Tibial nerve (tissue), 4 donors: ENCODE data around the gene SULT1E1.

Source experiments
- CTCF ChIP-seq, 5 experiments: fragments of 200-600 bp in 3 of 5; fragments of 450-650 bp in 2 of 5; sonication (generic) in 3 of 5; IDR thresholded peaks; one replicate each; pipeline ENCODE4 v1.5.1; 2016 to 2019; ENCODE audit warnings: antibody characterized with exemption in 5 of 5, mild to moderate bottlenecking in 3 of 5, moderate library complexity in 2 of 5
- EP300 ChIP-seq, 2 donors: sonication (generic); formaldehyde crosslinking; IDR thresholded peaks; one replicate each; pipeline ENCODE4 v1.6.1; 2017; ENCODE audit warnings: antibody characterized with exemption in 2 of 2, mild to moderate bottlenecking in 1 of 2
- POLR2A ChIP-seq, 2 donors: fragments of 450-650 bp; IDR thresholded peaks; one replicate each; pipeline ENCODE4 v1.6.1; 2017; ENCODE audit warnings: antibody characterized with exemption in 2 of 2, mild to moderate bottlenecking in 2 of 2, moderate library complexity in 2 of 2

- TF ChIP-seq EP300 (IDR thresholded peaks at IDR 0.05) (no peak), CTCF (IDR thresholded peaks at IDR 0.05) (no peak), POLR2A (IDR thresholded peaks at IDR 0.05) (no peak)
These were observed 29.2 kb downstream of the SULT1E1 start for GRCh38 chr4:69830560-69831269.
